PFSK-1 (cell line): ENCODE results near the gene EYA4.

Experiments used
- FOXP2 ChIP-seq: optimal IDR thresholded peaks from 2 replicates; pipeline ENCODE3; 2011; ENCODE audit warnings: borderline replicate concordance, control low read depth, inconsistent platforms; ENCODE audit not compliant: insufficient read depth; ENCODE audit errors: extremely low read length, extremely low read depth
- POLR2AphosphoS5 ChIP-seq: IDR thresholded peaks from 2 replicates; pipeline ENCODE4 v1.6.1; 2012; ENCODE audit warnings: low read depth, mild to moderate bottlenecking, control low read depth, low read length, moderate library complexity
- REST ChIP-seq, 2 experiments: IDR thresholded peaks; 2 replicates each; pipeline versions ENCODE4 v1.6.1 to v1.8.0; 2011 to 2012; ENCODE audit warnings: low read depth in 2 of 2, low read length in 2 of 2, control low read depth in 1 of 2, inconsistent platforms in 1 of 2, mild to moderate bottlenecking in 1 of 2, moderate library complexity in 1 of 2; ENCODE audit not compliant: insufficient read depth in 1 of 2
- SIN3A ChIP-seq: IDR thresholded peaks from 2 replicates; pipeline ENCODE4 v1.6.1; 2012; ENCODE audit warnings: mild to moderate bottlenecking, low read length, moderate library complexity, borderline replicate concordance; ENCODE audit not compliant: insufficient read depth
- TAF1 ChIP-seq: IDR thresholded peaks from 2 replicates; pipeline ENCODE4 v1.6.1; 2012; ENCODE audit warnings: low read length, control low read depth, borderline replicate concordance; ENCODE audit not compliant: insufficient read depth

EYA4 gene

GRCh38 chr6:133424359-133424758 lies 183.2 kb downstream of the EYA4 start:
- no peak for TF ChIP-seq POLR2AphosphoS5
- no peak for TF ChIP-seq REST (IDR thresholded peaks at IDR 0.05; ENCODE audit: insufficient read depth in 1 of 2, low read depth in 2 of 2, low read length in 2 of 2)
- TF ChIP-seq FOXP2, result no peak
- no peak for TF ChIP-seq TAF1
- no peak for TF ChIP-seq SIN3A

- TF ChIP-seq TAF1, result no peak
Measured at GRCh38 chr6:133426038-133426437, 184.9 kb downstream of the EYA4 start.

- TF ChIP-seq POLR2AphosphoS5 (no peak), SIN3A (no peak), REST (IDR thresholded peaks at IDR 0.05; ENCODE audit: insufficient read depth in 1 of 2, low read depth in 2 of 2, low read length in 2 of 2) (no peak), FOXP2 (no peak), TAF1 (no peak)
Measured at GRCh38 chr6:133428295-133428694, 187.1 kb downstream of the EYA4 start.

- no peak for TF ChIP-seq POLR2AphosphoS5
- TF ChIP-seq FOXP2, result no peak
- TF ChIP-seq SIN3A, result no peak
- no peak for TF ChIP-seq TAF1
- TF ChIP-seq REST (IDR thresholded peaks at IDR 0.05; ENCODE audit: insufficient read depth in 1 of 2, low read depth in 2 of 2, low read length in 2 of 2), result no peak
Measured at GRCh38 chr6:133430530-133430929, 189.4 kb downstream of the EYA4 start.

- TF ChIP-seq POLR2AphosphoS5, result no peak
- no peak for TF ChIP-seq REST (IDR thresholded peaks at IDR 0.05; ENCODE audit: insufficient read depth in 1 of 2, low read depth in 2 of 2, low read length in 2 of 2)
- TF ChIP-seq FOXP2, result no peak
- no peak for TF ChIP-seq TAF1
- TF ChIP-seq SIN3A, result no peak
Measured at GRCh38 chr6:133431031-133431430, 189.9 kb downstream of the EYA4 start.
